ENCODE measurements around the gene REPS2. TPM values are rescaled to one million over a fixed set of nuclear protein-coding genes. Genes with fewer than 3 reads are reported as not detected.

The REPS2 gene
- total RNA-seq, 1 donor from 2014 or later, result 1.3 TPM

- H3K36me3 ChIP-seq (ENCODE audit: control insufficient read depth, insufficient read depth, low read length), result no peaks in the 10 kb centered on the region
- DNase-seq (ENCODE audit: low read depth), result no peak
- H3K27me3 ChIP-seq (ENCODE audit: control insufficient read depth, insufficient read depth, low read length), result peaks cover 2% of the 10 kb centered on the region
- H3K4me3 ChIP-seq (ENCODE audit: low read depth, low read length), result no peak overlapping the region
- TF ChIP-seq CTCF (IDR thresholded peaks at IDR 0.05; ENCODE audit: insufficient read depth, low read length, poor library complexity, severe bottlenecking), result peak; percentile 52
These were observed 60.8 kb downstream of the REPS2 start for GRCh38 chrX:17007134-17007768.

- Histone ChIP-seq H3K36me3 (ENCODE audit: control insufficient read depth, insufficient read depth, low read length) (no peaks in the 10 kb centered on the region), H3K27me3 (ENCODE audit: control insufficient read depth, insufficient read depth, low read length) (peaks cover 2% of the 10 kb centered on the region), H3K4me3 (ENCODE audit: low read depth, low read length) (no peak overlapping the region)
- TF ChIP-seq CTCF (IDR thresholded peaks at IDR 0.05; ENCODE audit: insufficient read depth, low read length, poor library complexity, severe bottlenecking), result no peak
- DNase-seq (ENCODE audit: low read depth), result no peak
These were observed 63.6 kb downstream of the REPS2 start for GRCh38 chrX:17009856-17010625.

GRCh38 chrX:17012465-17012864, 66.0 kb downstream of the REPS2 start:
- TF ChIP-seq CTCF (IDR thresholded peaks at IDR 0.05; ENCODE audit: insufficient read depth, low read length, poor library complexity, severe bottlenecking), result no peak
- no peak for DNase-seq (ENCODE audit: low read depth)
- H3K27me3 ChIP-seq (ENCODE audit: control insufficient read depth, insufficient read depth, low read length), result peaks cover 2% of the 10 kb centered on the region
- no peaks in the 10 kb centered on the region for H3K36me3 ChIP-seq (ENCODE audit: control insufficient read depth, insufficient read depth, low read length)
- H3K4me3 ChIP-seq (ENCODE audit: low read depth, low read length), result no peak overlapping the region

- DNase-seq (ENCODE audit: low read depth), result no peak
- no peak for TF ChIP-seq CTCF (IDR thresholded peaks at IDR 0.05; ENCODE audit: insufficient read depth, low read length, poor library complexity, severe bottlenecking)
- H3K4me3 ChIP-seq (ENCODE audit: low read depth, low read length), result no peak overlapping the region
- no peaks in the 10 kb centered on the region for H3K36me3 ChIP-seq (ENCODE audit: control insufficient read depth, insufficient read depth, low read length)
- H3K27me3 ChIP-seq (ENCODE audit: control insufficient read depth, insufficient read depth, low read length), result peaks cover 2% of the 10 kb centered on the region
These were observed 67.8 kb downstream of the REPS2 start for GRCh38 chrX:17014216-17014615.

- Histone ChIP-seq H3K36me3 (ENCODE audit: control insufficient read depth, insufficient read depth, low read length) (no peaks in the 10 kb centered on the region), H3K4me3 (ENCODE audit: low read depth, low read length) (no peak overlapping the region), H3K27me3 (ENCODE audit: control insufficient read depth, insufficient read depth, low read length) (no peaks in the 10 kb centered on the region)
- TF ChIP-seq CTCF (IDR thresholded peaks at IDR 0.05; ENCODE audit: insufficient read depth, low read length, poor library complexity, severe bottlenecking), result no peak
- DNase-seq (ENCODE audit: low read depth), result no peak
These were observed 70.7 kb downstream of the REPS2 start for GRCh38 chrX:17017134-17017533.

Data from kidney epithelial cell (primary cell).